IPS-20b (cell line): ENCODE measurements around the gene AGBL4.

Experiments
- H3K27ac ChIP-seq: one replicate; pipeline ENCODE4 v1.5.1; 2013; ENCODE audit warnings: low read length
- H3K27me3 ChIP-seq: 2 replicates; pipeline ENCODE4 v1.6.1; 2013; ENCODE audit warnings: mild to moderate bottlenecking, low read length, inconsistent platforms; ENCODE audit not compliant: insufficient read depth
- H3K36me3 ChIP-seq: 2 replicates; pipeline ENCODE4 v1.6.1; 2013; ENCODE audit warnings: low read depth, mild to moderate bottlenecking, inconsistent platforms, low read length, moderate library complexity; ENCODE audit not compliant: insufficient read depth
- H3K4me1 ChIP-seq: 2 replicates; pipeline ENCODE4 v1.6.1; 2013; ENCODE audit warnings: mild to moderate bottlenecking, control low read depth, inconsistent platforms, low read length, moderate library complexity; ENCODE audit not compliant: insufficient read depth
- H3K4me3 ChIP-seq: 2 replicates; pipeline ENCODE4 v1.5.1; 2013; ENCODE audit warnings: mild to moderate bottlenecking, low read length, inconsistent platforms
- H3K9ac ChIP-seq: 2 replicates; pipeline ENCODE4 v1.6.1; 2013; ENCODE audit warnings: low read depth, mild to moderate bottlenecking, inconsistent platforms, low read length, moderate library complexity
- H3K9me3 ChIP-seq: 2 replicates; pipeline ENCODE4 v1.6.1; 2013; ENCODE audit warnings: mild to moderate bottlenecking, low read depth, low read length, inconsistent platforms; ENCODE audit not compliant: insufficient read depth

AGBL4 gene

GRCh38 chr1:49552101-49552500 is 471.7 kb downstream of the AGBL4 start:
- Histone ChIP-seq H3K4me1 (no peaks in the 10 kb centered on the region), H3K4me3 (no peak overlapping the region), H3K9ac (no peak overlapping the region), H3K27ac (no peak overlapping the region), H3K27me3 (no peaks in the 10 kb centered on the region), H3K9me3 (peaks cover 5% of the 10 kb centered on the region; the same call in 1 of the 2 replicates), H3K36me3 (no peaks in the 10 kb centered on the region)

- no peaks in the 10 kb centered on the region for H3K27me3 ChIP-seq
- H3K4me1 ChIP-seq = no peaks in the 10 kb centered on the region
- H3K4me3 ChIP-seq = no peak overlapping the region
- H3K36me3 ChIP-seq = no peaks in the 10 kb centered on the region
- H3K9ac ChIP-seq = no peak overlapping the region
- no peak overlapping the region for H3K27ac ChIP-seq
- peaks cover 19% of the 10 kb centered on the region; the same call in 1 of the 2 replicates for H3K9me3 ChIP-seq
Observed at GRCh38 chr1:49544615-49545014, 479.1 kb downstream of the AGBL4 start.

- Histone ChIP-seq H3K4me1 (no peaks in the 10 kb centered on the region), H3K27me3 (no peaks in the 10 kb centered on the region), H3K9ac (no peak overlapping the region), H3K4me3 (no peak overlapping the region), H3K36me3 (no peaks in the 10 kb centered on the region), H3K27ac (no peak overlapping the region), H3K9me3 (peaks cover 24% of the 10 kb centered on the region; the same call in 1 of the 2 replicates)
Observed at GRCh38 chr1:49541096-49541752, 482.5 kb downstream of the AGBL4 start.

- Histone ChIP-seq H3K27ac (no peak overlapping the region), H3K27me3 (no peaks in the 10 kb centered on the region), H3K4me3 (no peak overlapping the region), H3K4me1 (no peaks in the 10 kb centered on the region), H3K9ac (no peak overlapping the region), H3K36me3 (no peaks in the 10 kb centered on the region), H3K9me3 (no peaks in the 10 kb centered on the region)
Observed at GRCh38 chr1:49527606-49528305, 496.0 kb downstream of the AGBL4 start.

- Histone ChIP-seq H3K4me3 (no peak overlapping the region), H3K9ac (no peak overlapping the region), H3K4me1 (no peaks in the 10 kb centered on the region), H3K36me3 (no peaks in the 10 kb centered on the region), H3K27ac (no peak overlapping the region), H3K9me3 (no peaks in the 10 kb centered on the region), H3K27me3 (no peaks in the 10 kb centered on the region)
Observed at GRCh38 chr1:49526672-49527071, 497.1 kb downstream of the AGBL4 start.

- Histone ChIP-seq H3K27me3 (no peaks in the 10 kb centered on the region), H3K9ac (no peak overlapping the region), H3K4me1 (no peaks in the 10 kb centered on the region), H3K36me3 (no peaks in the 10 kb centered on the region), H3K27ac (no peak overlapping the region), H3K4me3 (no peak overlapping the region), H3K9me3 (no peaks in the 10 kb centered on the region)
Observed at GRCh38 chr1:49523764-49524163, 500.0 kb downstream of the AGBL4 start.

- H3K36me3 ChIP-seq = no peaks in the 10 kb centered on the region
- H3K4me1 ChIP-seq = no peaks in the 10 kb centered on the region
- no peak overlapping the region for H3K27ac ChIP-seq
- H3K9ac ChIP-seq = no peak overlapping the region
- H3K27me3 ChIP-seq = no peaks in the 10 kb centered on the region
- H3K4me3 ChIP-seq = no peak overlapping the region
- H3K9me3 ChIP-seq = no peaks in the 10 kb centered on the region
Observed at GRCh38 chr1:49466961-49467360, 556.8 kb downstream of the AGBL4 start.

GRCh38 chr1:49465486-49466185 is 558.1 kb downstream of the AGBL4 start:
- Histone ChIP-seq H3K9me3 (no peaks in the 10 kb centered on the region), H3K27me3 (no peaks in the 10 kb centered on the region), H3K4me1 (no peaks in the 10 kb centered on the region), H3K36me3 (no peaks in the 10 kb centered on the region), H3K27ac (no peak overlapping the region), H3K4me3 (no peak overlapping the region), H3K9ac (no peak overlapping the region)

- Histone ChIP-seq H3K9ac (no peak overlapping the region), H3K36me3 (no peaks in the 10 kb centered on the region), H3K27ac (no peak overlapping the region), H3K9me3 (no peaks in the 10 kb centered on the region), H3K4me3 (no peak overlapping the region), H3K4me1 (no peaks in the 10 kb centered on the region), H3K27me3 (no peaks in the 10 kb centered on the region)
Observed at GRCh38 chr1:49448200-49448599, 575.6 kb downstream of the AGBL4 start.

- peaks cover 17% of the 10 kb centered on the region; the same call in 1 of the 2 replicates for H3K9me3 ChIP-seq
Observed at GRCh38 chr1:49436865-49437264, 586.9 kb downstream of the AGBL4 start.

GRCh38 chr1:49435291-49435690 is 588.5 kb downstream of the AGBL4 start:
- Histone ChIP-seq H3K36me3 (no peaks in the 10 kb centered on the region), H3K27ac (no peak overlapping the region), H3K9me3 (peaks cover 17% of the 10 kb centered on the region; the same call in 1 of the 2 replicates), H3K4me3 (no peak overlapping the region), H3K4me1 (no peaks in the 10 kb centered on the region), H3K27me3 (no peaks in the 10 kb centered on the region), H3K9ac (no peak overlapping the region)

More at GRCh38 chr1:49436865-49437264, 586.9 kb downstream of the AGBL4 start:
- no peak overlapping the region for H3K27ac ChIP-seq
- no peak overlapping the region for H3K4me3 ChIP-seq
- no peaks in the 10 kb centered on the region for H3K27me3 ChIP-seq
- no peaks in the 10 kb centered on the region for H3K36me3 ChIP-seq
- H3K4me1 ChIP-seq = no peaks in the 10 kb centered on the region
- no peak overlapping the region for H3K9ac ChIP-seq
